Measurements from ENCODE around the gene GRAP2. TPM values are rescaled to one million over a fixed set of nuclear protein-coding genes. Genes with fewer than 3 reads are reported as not detected.

Gene GRAP2
- total and polyA plus RNA-seq, 2 of the 13 experiments (the other 11 are each of a cell fraction or from before 2014, with no cell fraction given) = 0.15 TPM; not detected in 1

GRCh38 chr22:39958949-39959639 lies 58.2 kb downstream of the GRAP2 start (continued):
- TF ChIP-seq ZNF710 (CRISPR knock-in tag; IDR thresholded peaks at IDR 0.05; ENCODE audit: borderline replicate concordance) (no peak), SIN3A (IDR thresholded peaks at IDR 0.05; ENCODE audit: borderline replicate concordance, low read depth, low read length) (no peak), PITX1 (CRISPR knock-in tag; IDR thresholded peaks at IDR 0.05) (no peak), ZNF512B (CRISPR knock-in tag; IDR thresholded peaks at IDR 0.05; ENCODE audit: borderline replicate concordance) (no peak), ZNF749 (CRISPR knock-in tag; IDR thresholded peaks at IDR 0.05; ENCODE audit: borderline replicate concordance) (no peak)
- TF ChIP-seq, protein P1, sequence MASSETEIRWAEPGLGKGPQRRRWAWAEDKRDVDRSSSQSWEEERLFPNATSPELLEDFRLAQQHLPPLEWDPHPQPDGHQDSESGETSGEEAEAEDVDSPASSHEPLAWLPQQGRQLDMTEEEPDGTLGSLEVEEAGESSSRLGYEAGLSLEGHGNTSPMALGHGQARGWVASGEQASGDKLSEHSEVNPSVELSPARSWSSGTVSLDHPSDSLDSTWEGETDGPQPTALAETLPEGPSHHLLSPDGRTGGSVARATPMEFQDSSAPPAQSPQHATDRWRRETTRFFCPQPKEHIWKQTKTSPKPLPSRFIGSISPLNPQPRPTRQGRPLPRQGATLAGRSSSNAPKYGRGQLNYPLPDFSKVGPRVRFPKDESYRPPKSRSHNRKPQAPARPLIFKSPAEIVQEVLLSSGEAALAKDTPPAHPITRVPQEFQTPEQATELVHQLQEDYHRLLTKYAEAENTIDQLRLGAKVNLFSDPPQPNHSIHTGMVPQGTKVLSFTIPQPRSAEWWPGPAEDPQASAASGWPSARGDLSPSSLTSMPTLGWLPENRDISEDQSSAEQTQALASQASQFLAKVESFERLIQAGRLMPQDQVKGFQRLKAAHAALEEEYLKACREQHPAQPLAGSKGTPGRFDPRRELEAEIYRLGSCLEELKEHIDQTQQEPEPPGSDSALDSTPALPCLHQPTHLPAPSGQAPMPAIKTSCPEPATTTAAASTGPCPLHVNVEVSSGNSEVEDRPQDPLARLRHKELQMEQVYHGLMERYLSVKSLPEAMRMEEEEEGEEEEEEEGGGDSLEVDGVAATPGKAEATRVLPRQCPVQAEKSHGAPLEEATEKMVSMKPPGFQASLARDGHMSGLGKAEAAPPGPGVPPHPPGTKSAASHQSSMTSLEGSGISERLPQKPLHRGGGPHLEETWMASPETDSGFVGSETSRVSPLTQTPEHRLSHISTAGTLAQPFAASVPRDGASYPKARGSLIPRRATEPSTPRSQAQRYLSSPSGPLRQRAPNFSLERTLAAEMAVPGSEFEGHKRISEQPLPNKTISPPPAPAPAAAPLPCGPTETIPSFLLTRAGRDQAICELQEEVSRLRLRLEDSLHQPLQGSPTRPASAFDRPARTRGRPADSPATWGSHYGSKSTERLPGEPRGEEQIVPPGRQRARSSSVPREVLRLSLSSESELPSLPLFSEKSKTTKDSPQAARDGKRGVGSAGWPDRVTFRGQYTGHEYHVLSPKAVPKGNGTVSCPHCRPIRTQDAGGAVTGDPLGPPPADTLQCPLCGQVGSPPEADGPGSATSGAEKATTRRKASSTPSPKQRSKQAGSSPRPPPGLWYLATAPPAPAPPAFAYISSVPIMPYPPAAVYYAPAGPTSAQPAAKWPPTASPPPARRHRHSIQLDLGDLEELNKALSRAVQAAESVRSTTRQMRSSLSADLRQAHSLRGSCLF (CRISPR knock-in tag; IDR thresholded peaks at IDR 0.05; ENCODE audit: borderline replicate concordance) = no peak

Measured in HepG2 (cell line).